SK-N-SH (cell line): ENCODE measurements around the gene SELENOS. TPM values are rescaled to one million over a fixed set of nuclear protein-coding genes. Genes with fewer than 3 reads are reported as not detected.

Source experiments
- CTCF ChIA-PET: fragments of 300-600, 350-600 bp; formaldehyde crosslinking; extraction: SDS; loops from one replicate; lab custom pipeline; 2021; lab: Yijun Ruan, JAX
- POLR2A ChIA-PET: fragments of 350-600 bp; sonication (Branson Sonifier 250); formaldehyde crosslinking; extraction: SDS; loops from one replicate; lab custom pipeline; 2020; ENCODE audit warnings: antibody characterized with exemption, inconsistent platforms; lab: Yijun Ruan, JAX
- DNase-seq: peaks from one replicate; pipeline ENCODE4 v3.0.0; 2012
- H2AFZ ChIP-seq: fragments of 200-600 bp; sonication (generic); 2 replicates; pipeline ENCODE4 v1.8.1; 2016; ENCODE audit warnings: antibody characterized with exemption, mild to moderate bottlenecking, low read depth
- H3F3A ChIP-seq: fragments of 200-600 bp; sonication (generic); replicated peaks from 2 replicates; pipeline ENCODE3; 2016; ENCODE audit warnings: antibody characterized with exemption, mild to moderate bottlenecking; ENCODE audit not compliant: insufficient read depth
- H3K27ac ChIP-seq, 2 experiments: fragments of 200-500 bp in 1 of 2; fragments of 200-600 bp in 1 of 2; sonication (Bioruptor generic) in 1 of 2; sonication (generic), shearing (Covaris generic) in 1 of 2; 2 replicates each; pipeline versions ENCODE4 v1.5.1 to v1.6.1; 2014 to 2016; ENCODE audit warnings: low read depth in 2 of 2, inconsistent platforms in 1 of 2, low read length in 1 of 2, mild to moderate bottlenecking in 1 of 2, mixed read lengths in 1 of 2
- H3K27me3 ChIP-seq: fragments of 200-600 bp; sonication (generic), shearing (Covaris generic); 2 replicates; pipeline ENCODE4 v1.6.1; 2016; ENCODE audit warnings: mixed run types; ENCODE audit not compliant: insufficient read depth
- H3K36me3 ChIP-seq, 2 experiments: fragments of 200-500 bp in 1 of 2; fragments of 200-600 bp in 1 of 2; sonication (Bioruptor generic) in 1 of 2; sonication (generic) in 1 of 2; replicated peaks in 1 of 2; 2 replicates each; pipeline versions ENCODE3 to v1.5.1; 2014 to 2016; ENCODE audit warnings: low read length in 1 of 2, mild to moderate bottlenecking in 1 of 2; ENCODE audit not compliant: insufficient read depth in 2 of 2, control insufficient read depth in 1 of 2
- H3K4me1 ChIP-seq, 2 experiments: fragments of 200-500 bp in 1 of 2; fragments of 200-600 bp in 1 of 2; sonication (Bioruptor generic) in 1 of 2; sonication (generic), shearing (Covaris generic) in 1 of 2; 2 replicates each; pipeline versions ENCODE4 v1.5.1 to v1.6.1; 2014 to 2016; ENCODE audit warnings: low read depth in 1 of 2, low read length in 1 of 2, mixed run types in 1 of 2; ENCODE audit not compliant: insufficient read depth in 2 of 2, control insufficient read depth in 1 of 2
- H3K4me2 ChIP-seq: fragments of 200-600 bp; sonication (generic), shearing (Covaris generic); 2 replicates; pipeline ENCODE4 v1.6.1; 2017; ENCODE audit warnings: mixed run types
- H3K4me3 ChIP-seq, 2 experiments: fragments of 200-500 bp in 1 of 2; fragments of 200-600 bp in 1 of 2; sonication (Bioruptor generic) in 1 of 2; sonication (generic), shearing (Covaris generic) in 1 of 2; 2 replicates each; pipeline versions ENCODE4 v1.5.1 to v1.8.1; 2014 to 2016; ENCODE audit warnings: low read depth in 2 of 2, inconsistent platforms in 1 of 2, low read length in 1 of 2, mild to moderate bottlenecking in 1 of 2, mixed read lengths in 1 of 2, moderate library complexity in 1 of 2
- H3K79me2 ChIP-seq: fragments of 200-600 bp; sonication (generic); 2 replicates; pipeline ENCODE4 v1.8.1; 2017; ENCODE audit warnings: mild to moderate bottlenecking; ENCODE audit not compliant: insufficient read depth
- H3K9ac ChIP-seq: fragments of 200-600 bp; sonication (generic); 2 replicates; pipeline ENCODE4 v1.6.1; 2017; ENCODE audit warnings: mixed run types
- H3K9me2 ChIP-seq: fragments of 200-600 bp; sonication (generic); 2 replicates; pipeline ENCODE4 v1.6.1; 2017; ENCODE audit warnings: mixed run types
- H3K9me3 ChIP-seq: fragments of 200-600 bp; sonication (generic); 2 replicates; pipeline ENCODE4 v1.6.1; 2017; ENCODE audit warnings: mixed run types, mild to moderate bottlenecking, moderate library complexity
- H4K20me1 ChIP-seq: fragments of 200-600 bp; sonication (generic); 2 replicates; pipeline ENCODE4 v1.6.1; 2017; ENCODE audit warnings: mild to moderate bottlenecking, mixed run types; ENCODE audit not compliant: insufficient read depth
- CHD2 ChIP-seq: fragments of 150-350 bp; IDR thresholded peaks from 2 replicates; pipeline ENCODE4 v1.6.1; 2018; ENCODE audit warnings: low read length; ENCODE audit not compliant: partially characterized antibody
- ELF1 ChIP-seq: IDR thresholded peaks from 2 replicates; pipeline ENCODE4 v1.4.0; 2012
- EZH2phosphoT487 ChIP-seq: fragments of 200-600 bp; sonication (generic); IDR thresholded peaks from 2 replicates; pipeline ENCODE4 v1.6.1; 2017; ENCODE audit warnings: low read depth, mixed run types, mild to moderate bottlenecking, antibody characterized with exemption, moderate library complexity, borderline replicate concordance
- FOXM1 ChIP-seq: IDR thresholded peaks from 2 replicates; pipeline ENCODE4 v1.4.0; 2012; ENCODE audit warnings: low read depth, mild to moderate bottlenecking
- GATA2 ChIP-seq: sonication (generic); formaldehyde crosslinking; IDR thresholded peaks from 2 replicates; pipeline ENCODE4 v1.5.0; 2020; ENCODE audit warnings: mild to moderate bottlenecking, missing genetic modification reagents
- IRF3 ChIP-seq: fragments of 150-350 bp; IDR thresholded peaks from 2 replicates; pipeline ENCODE4 v1.6.1; 2016; ENCODE audit warnings: mild to moderate bottlenecking, low read depth, low read length
- MAX ChIP-seq: IDR thresholded peaks from 2 replicates; pipeline ENCODE4 v1.4.0; 2012; ENCODE audit warnings: low read depth
- MEF2A ChIP-seq: IDR thresholded peaks from 2 replicates; pipeline ENCODE4 v1.4.0; 2012; ENCODE audit warnings: low read depth, borderline replicate concordance
- NFIC ChIP-seq: IDR thresholded peaks from 2 replicates; pipeline ENCODE4 v1.4.0; 2012; ENCODE audit warnings: borderline replicate concordance
- NRF1 ChIP-seq: IDR thresholded peaks from 2 replicates; pipeline ENCODE4 v1.6.1; 2012; ENCODE audit warnings: low read depth, mild to moderate bottlenecking, low read length
- PBX3 ChIP-seq: IDR thresholded peaks from 2 replicates; pipeline ENCODE4; 2012
- RAD21 ChIP-seq: IDR thresholded peaks from 2 replicates; pipeline ENCODE4 v1.6.1; 2012; ENCODE audit warnings: mild to moderate bottlenecking, low read length
- RFX5 ChIP-seq: IDR thresholded peaks from 2 replicates; pipeline ENCODE4 v1.6.1; 2012; ENCODE audit warnings: mild to moderate bottlenecking, improper control_type of control experiment, low read length
- TCF12 ChIP-seq: IDR thresholded peaks from 2 replicates; pipeline ENCODE4 v1.4.0; 2012
- TEAD4 ChIP-seq: IDR thresholded peaks from 2 replicates; pipeline ENCODE4 v1.4.0; 2012; ENCODE audit warnings: mild to moderate bottlenecking, borderline replicate concordance; ENCODE audit not compliant: insufficient read depth
- USF1 ChIP-seq: IDR thresholded peaks from 2 replicates; pipeline ENCODE4 v1.4.0; 2012; ENCODE audit warnings: low read depth, borderline replicate concordance
- YY1 ChIP-seq: IDR thresholded peaks from 2 replicates; pipeline ENCODE4 v1.4.0; 2012; ENCODE audit warnings: low read depth, mild to moderate bottlenecking
- ZBTB33 ChIP-seq: IDR thresholded peaks from 2 replicates; pipeline ENCODE4 v1.4.0; 2012; ENCODE audit warnings: low read depth, borderline replicate concordance
- WGBS: methylation state at CpG from one replicate; pipeline ENCODE4 v1.1.6; 2017; ENCODE audit warnings: low lambda C conversion rate; 5-methylcytosine and 5-hydroxymethylcytosine counted together
- polyA plus RNA-seq, 3 experiments: library from polyadenylated mRNA; depleted of rRNA; stranded (reverse); fragments of >200 nt; gene quantifications; 2 replicates each; pipeline ENCODE4 v1.2.3, GENCODE V29; 2012

The SELENOS gene
- polyA plus RNA-seq, 1 of the 3 experiments (the other 2 are of a cell fraction) = 101 TPM

GRCh38 chr15:101310508-101310907 is 33.2 kb upstream of the SELENOS start:
- ChIA-PET CTCF (interaction anchor here (1.0 to 1.4 kb wide), 2 partner anchors 330 to 331 kb away, joined by 3 read pairs; no protein-coding TSS in a partner anchor), POLR2A (no interaction called here)
- H3K9me2 ChIP-seq = no peaks in the 10 kb centered on the region
- no peak overlapping the region for H2AFZ ChIP-seq
- H3K4me2 ChIP-seq = no peak overlapping the region
- no peaks in the 10 kb centered on the region for H3F3A ChIP-seq
- TF ChIP-seq FOXM1 (no peak), ELF1 (no peak), PBX3 (no peak), TEAD4 (no peak), RFX5 (no peak), NFIC (no peak), CHD2 (no peak), IRF3 (no peak), TCF12 (no peak), USF1 (no peak), ZBTB33 (no peak), MAX (no peak), RAD21 (no peak), GATA2 (CRISPR knock-in tag) (no peak), NRF1 (no peak), EZH2phosphoT487 (no peak), MEF2A (no peak), YY1 (no peak)
- H3K79me2 ChIP-seq = no peaks in the 10 kb centered on the region
- no peak overlapping the region for H3K9ac ChIP-seq
- no peaks in the 10 kb centered on the region for H4K20me1 ChIP-seq
- H3K4me1 ChIP-seq = no peaks in the 10 kb centered on the region; a peak in 1 of 4 replicates
- H3K36me3 ChIP-seq = no peaks in the 10 kb centered on the region
- 91% methylated on average over 5 of the region's 7 CpGs for whole genome bisulfite sequencing
- no peak overlapping the region for H3K27ac ChIP-seq
- no peaks in the 10 kb centered on the region for H3K9me3 ChIP-seq
- no peak for DNase-seq
- no peaks in the 10 kb centered on the region for H3K27me3 ChIP-seq
- H3K4me3 ChIP-seq = no peak overlapping the region
